Gastrocnemius medialis (tissue), 4 donors: ENCODE measurements around the gene PTPRF. TPM values are rescaled to one million over a fixed set of nuclear protein-coding genes. Genes with fewer than 3 reads are reported as not detected.

ENCODE experiments used
- ATAC-seq, 2 donors: fragments of 150-250 bp; one replicate each; pipeline ENCODE4 v1.9.1; 2016
- DNase-seq, 2 donors: peaks; one replicate each; pipeline ENCODE4 v3.0.0-alpha.2; 2019
- H3K27ac ChIP-seq, 4 donors: fragments of 200-600 bp; sonication (generic); 1 replicate in 1 of 4; 2 replicates in 3 of 4; pipeline ENCODE4 v1.5.1; 2016 to 2018; ENCODE audit warnings: mild to moderate bottlenecking in 2 of 4, moderate library complexity in 1 of 4
- H3K27me3 ChIP-seq, 3 donors: fragments of 200-600 bp; sonication (generic) in 2 of 3; 1 replicate in 1 of 3; 2 replicates in 2 of 3; pipeline versions ENCODE4 v1.5.1 to v1.6.0; 2016 to 2019; ENCODE audit warnings: mild to moderate bottlenecking in 1 of 3, moderate library complexity in 1 of 3
- H3K36me3 ChIP-seq, 2 donors: fragments of 200-600 bp; sonication (generic) in 1 of 2; one replicate each; pipeline ENCODE4 v1.5.1; 2017 to 2018
- H3K4me1 ChIP-seq, 2 donors: fragments of 200-600 bp; sonication (generic) in 1 of 2; one replicate each; pipeline ENCODE4 v1.5.1; 2016 to 2017; ENCODE audit warnings: mild to moderate bottlenecking in 2 of 2
- H3K4me3 ChIP-seq, 4 donors: fragments of 200-600 bp; sonication (generic) in 3 of 4; 1 replicate in 1 of 4; 2 replicates in 3 of 4; pipeline ENCODE4 v1.5.1; 2016 to 2019; ENCODE audit warnings: mild to moderate bottlenecking in 2 of 4
- H3K9me3 ChIP-seq, 3 donors: fragments of 200-600 bp; sonication (generic) in 2 of 3; 1 replicate in 1 of 3; 2 replicates in 2 of 3; pipeline ENCODE4 v1.5.1; 2016 to 2019
- CTCF ChIP-seq, 5 experiments: fragments of 450-650 bp in 3 of 5; fragments of 200-600 bp in 2 of 5; sonication (generic) in 2 of 5; IDR thresholded peaks in 4 of 5; conservative IDR thresholded peaks in 1 of 5; 1 replicate in 4 of 5; 2 replicates in 1 of 5; pipeline ENCODE4 v1.5.1; 2016 to 2019; ENCODE audit warnings: antibody characterized with exemption in 5 of 5, mild to moderate bottlenecking in 3 of 5, moderate library complexity in 3 of 5
- POLR2A ChIP-seq, 2 donors: fragments of 450-650 bp; IDR thresholded peaks; one replicate each; pipeline ENCODE4 v1.6.1; 2017; ENCODE audit warnings: antibody characterized with exemption in 2 of 2, mild to moderate bottlenecking in 2 of 2, moderate library complexity in 2 of 2
- in situ Hi-C, 4 donors: fragments of 200-750 bp; cut with MboI; loops; one replicate each; pipeline versions ENCODE4 v1.15.0 to v1.8.0; 2017; ENCODE audit warnings: low sequenced_read_pairs in 4 of 4
- intact Hi-C: fragments of 100-400 bp; cut with DNase I; formaldehyde crosslinking; loops from one replicate; pipeline ENCODE4 v1.15.1; 2023; ENCODE audit warnings: low total_unique reads
- total RNA-seq, 4 donors: library from RNA; depleted of rRNA; stranded (reverse); fragments of >200 nt; gene quantifications; one replicate each; pipeline versions ENCODE4 v1.1.0 to v1.2.3, GENCODE V29; 2016

PTPRF gene
- total RNA-seq, 4 donors from 2014 or later, result 1.8 to 2.6 (median 2.5) TPM

GRCh38 chr1:43614211-43614610 lies 83.5 kb downstream of the PTPRF start:
- intact Hi-C loops, result no loop called here

GRCh38 chr1:43614891-43615290 lies 84.2 kb downstream of the PTPRF start:
- in situ Hi-C loops, result no loop called here
- no peak for DNase-seq
- Histone ChIP-seq H3K4me1 (no peaks in the 10 kb centered on the region), H3K36me3 (no peaks in the 10 kb centered on the region), H3K9me3 (no peaks in the 10 kb centered on the region), H3K27me3 (no peaks in the 10 kb centered on the region), H3K4me3 (no peak overlapping the region), H3K27ac (no peak overlapping the region)
- intact Hi-C loops, result no loop called here
- no peak for ATAC-seq
- TF ChIP-seq CTCF (IDR thresholded peaks at IDR 0.05 in 4 of 5, conservative IDR thresholded peaks at IDR 0.05 in 1 of 5) (no peak), POLR2A (IDR thresholded peaks at IDR 0.05) (no peak)

More at GRCh38 chr1:43614211-43614610, 83.5 kb downstream of the PTPRF start:
- Histone ChIP-seq H3K36me3 (no peaks in the 10 kb centered on the region), H3K27ac (no peak overlapping the region), H3K4me3 (no peak overlapping the region), H3K27me3 (no peaks in the 10 kb centered on the region), H3K9me3 (no peaks in the 10 kb centered on the region), H3K4me1 (no peaks in the 10 kb centered on the region)
- TF ChIP-seq POLR2A (IDR thresholded peaks at IDR 0.05) (no peak), CTCF (IDR thresholded peaks at IDR 0.05 in 4 of 5, conservative IDR thresholded peaks at IDR 0.05 in 1 of 5) (no peak)
- DNase-seq, result no peak
- ATAC-seq, result no peak
- in situ Hi-C loops, result no loop called here

- no peaks in the 10 kb centered on the region for H3K4me1 ChIP-seq
Observed at GRCh38 chr1:43616383-43616782, 85.7 kb downstream of the PTPRF start.

GRCh38 chr1:43617011-43617410 lies 86.3 kb downstream of the PTPRF start:
- in situ Hi-C loops (no loop called here), intact Hi-C loops (no loop called here)
- ATAC-seq (no peak), DNase-seq (no peak)
- no peaks in the 10 kb centered on the region for H3K4me1 ChIP-seq
- no peaks in the 10 kb centered on the region for H3K9me3 ChIP-seq
- no peaks in the 10 kb centered on the region for H3K27me3 ChIP-seq
- H3K36me3 ChIP-seq, result no peaks in the 10 kb centered on the region
- no peak for TF ChIP-seq CTCF (IDR thresholded peaks at IDR 0.05 in 4 of 5, conservative IDR thresholded peaks at IDR 0.05 in 1 of 5)
- no peak for TF ChIP-seq POLR2A (IDR thresholded peaks at IDR 0.05)
- no peak overlapping the region for H3K4me3 ChIP-seq
- H3K27ac ChIP-seq, result no peak overlapping the region

More at GRCh38 chr1:43616383-43616782, 85.7 kb downstream of the PTPRF start:
- intact Hi-C loops, result no loop called here
- no peaks in the 10 kb centered on the region for H3K36me3 ChIP-seq
- H3K27me3 ChIP-seq, result no peaks in the 10 kb centered on the region
- H3K4me3 ChIP-seq, result no peak overlapping the region
- no peaks in the 10 kb centered on the region for H3K9me3 ChIP-seq
- no peak for TF ChIP-seq POLR2A (IDR thresholded peaks at IDR 0.05)
- ATAC-seq (no peak), DNase-seq (no peak)
- no peak overlapping the region for H3K27ac ChIP-seq
- in situ Hi-C loops, result no loop called here

- in situ Hi-C loops, result no loop called here
- no peaks in the 10 kb centered on the region for H3K4me1 ChIP-seq
- intact Hi-C loops, result no loop called here
Observed at GRCh38 chr1:43617668-43618067, 87.0 kb downstream of the PTPRF start.

More at GRCh38 chr1:43617668-43618067, 87.0 kb downstream of the PTPRF start:
- DNase-seq (no peak), ATAC-seq (no peak)
- Histone ChIP-seq H3K4me3 (no peak overlapping the region), H3K27me3 (no peaks in the 10 kb centered on the region), H3K27ac (no peak overlapping the region), H3K9me3 (no peaks in the 10 kb centered on the region), H3K36me3 (no peaks in the 10 kb centered on the region)
- TF ChIP-seq POLR2A (IDR thresholded peaks at IDR 0.05), result no peak
- TF ChIP-seq CTCF (IDR thresholded peaks at IDR 0.05 in 4 of 5, conservative IDR thresholded peaks at IDR 0.05 in 1 of 5), result no peak
